Measurements from ENCODE around the gene PDRG1.
"Not testable (repeated sequence)": the region's sequence is repeated elsewhere in the genome, so short reads cannot be mapped to it uniquely, and the experiment has no call there.

Gene PDRG1

GRCh38 chr20:31925631-31926030, 26.2 kb downstream of the PDRG1 start:
- no peak for DNase-seq

DNA sequence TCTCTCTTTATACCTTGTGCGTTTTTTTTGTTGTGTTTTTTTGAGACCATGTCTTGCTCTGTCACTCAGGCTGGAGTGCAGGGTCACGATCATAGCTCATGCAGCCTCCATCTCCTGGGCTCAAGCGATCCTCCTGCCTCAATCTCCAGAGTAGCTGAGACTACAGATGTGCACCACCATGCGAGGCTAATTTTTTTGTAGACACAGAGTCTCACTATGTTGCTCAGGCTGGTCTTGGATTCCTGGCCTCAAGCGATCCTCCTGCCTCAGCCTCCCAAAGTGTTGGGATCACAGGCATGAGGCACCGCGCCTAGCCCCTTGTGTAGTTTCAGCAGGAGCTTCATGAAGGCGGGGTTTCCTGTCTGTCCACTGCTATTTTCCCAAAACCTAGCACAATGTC, 27.3 kb downstream of the PDRG1 start:
- DNase-seq, result no peak

DNA sequence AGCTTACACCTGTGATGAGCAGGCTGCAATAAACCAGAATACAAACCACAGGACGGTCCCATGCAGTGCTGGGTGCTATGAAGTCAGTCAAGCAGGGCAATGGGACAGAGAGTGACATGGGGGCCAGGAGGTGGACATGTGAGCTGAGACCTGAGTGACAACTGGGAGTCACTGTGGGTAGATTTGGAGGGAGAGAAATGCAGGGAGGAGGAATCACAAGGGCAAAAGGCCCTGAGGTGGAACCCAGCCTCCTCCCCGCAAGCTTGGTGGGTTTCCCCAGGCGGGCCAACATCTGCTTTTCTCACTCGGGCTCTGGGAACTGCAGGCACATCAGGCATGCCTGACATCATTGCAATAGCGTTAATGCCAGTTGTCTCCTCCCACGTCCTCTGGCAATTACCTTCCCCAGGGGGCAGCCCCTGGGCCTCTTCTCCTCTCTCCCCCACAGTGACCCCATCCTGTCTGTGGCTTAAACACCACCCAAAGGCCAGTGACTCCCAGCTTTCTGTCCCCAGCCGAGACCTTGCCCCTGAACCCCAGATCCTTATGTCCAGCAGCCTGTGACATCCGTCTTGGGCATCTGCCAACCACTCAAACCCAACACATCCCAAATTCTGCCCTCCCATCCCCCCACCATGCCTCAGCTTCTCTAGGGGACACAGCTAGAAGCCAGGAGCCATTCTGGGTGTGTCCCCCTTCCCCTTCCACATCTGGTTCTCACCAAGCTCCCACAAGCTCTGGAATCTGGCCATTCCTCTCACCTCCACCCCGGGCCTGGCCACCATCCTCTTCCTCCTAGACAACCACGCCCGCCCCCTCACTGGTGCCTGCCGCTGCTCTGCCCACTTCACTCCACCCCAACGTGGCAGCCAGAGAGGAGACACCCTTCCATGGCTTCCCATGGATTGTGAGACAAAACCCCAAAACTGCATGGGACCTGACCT, 28.2 kb downstream of the PDRG1 start:
- no peak for DNase-seq

DNA sequence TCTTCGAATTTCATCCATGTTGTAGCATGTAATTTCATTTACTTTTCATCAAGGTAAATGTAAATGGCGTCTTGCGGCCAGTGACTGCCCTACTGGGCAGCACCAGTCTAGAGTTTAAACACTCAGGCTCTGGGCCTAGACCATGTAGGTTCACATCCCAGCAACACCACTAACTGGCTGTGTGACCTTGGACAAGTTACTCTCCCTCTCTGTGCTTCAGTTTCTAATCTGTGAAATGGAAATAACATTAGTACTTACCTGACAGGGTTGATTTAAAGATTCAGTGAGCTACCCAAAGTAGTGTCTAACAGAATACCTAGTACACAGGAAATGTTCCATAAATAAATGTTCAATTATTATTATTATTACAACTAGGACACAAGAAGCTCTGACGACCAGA, 29.3 kb downstream of the PDRG1 start:
- no peak for DNase-seq

GRCh38 chr20:31922181-31922580, 29.7 kb downstream of the PDRG1 start:
- DNase-seq, result no peak

DNA sequence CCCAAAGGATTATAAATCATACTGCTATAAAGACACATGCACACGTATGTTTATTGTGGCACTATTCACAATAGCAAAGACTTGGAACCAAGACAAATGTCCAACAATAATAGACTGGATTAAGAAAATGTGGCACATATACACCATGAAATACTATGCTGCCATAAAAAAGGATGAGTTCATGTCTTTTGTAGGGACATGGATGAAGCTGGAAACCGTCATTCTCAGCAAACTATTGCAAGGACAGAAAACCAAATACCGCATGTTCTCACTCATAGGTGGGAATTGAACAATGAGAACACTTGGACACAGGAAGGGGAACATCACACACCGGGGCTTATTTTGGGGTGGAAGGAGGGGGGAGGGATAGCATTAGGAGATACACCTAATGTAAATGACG, 30.4 kb downstream of the PDRG1 start:
- not testable (repeated sequence) for DNase-seq

DNA sequence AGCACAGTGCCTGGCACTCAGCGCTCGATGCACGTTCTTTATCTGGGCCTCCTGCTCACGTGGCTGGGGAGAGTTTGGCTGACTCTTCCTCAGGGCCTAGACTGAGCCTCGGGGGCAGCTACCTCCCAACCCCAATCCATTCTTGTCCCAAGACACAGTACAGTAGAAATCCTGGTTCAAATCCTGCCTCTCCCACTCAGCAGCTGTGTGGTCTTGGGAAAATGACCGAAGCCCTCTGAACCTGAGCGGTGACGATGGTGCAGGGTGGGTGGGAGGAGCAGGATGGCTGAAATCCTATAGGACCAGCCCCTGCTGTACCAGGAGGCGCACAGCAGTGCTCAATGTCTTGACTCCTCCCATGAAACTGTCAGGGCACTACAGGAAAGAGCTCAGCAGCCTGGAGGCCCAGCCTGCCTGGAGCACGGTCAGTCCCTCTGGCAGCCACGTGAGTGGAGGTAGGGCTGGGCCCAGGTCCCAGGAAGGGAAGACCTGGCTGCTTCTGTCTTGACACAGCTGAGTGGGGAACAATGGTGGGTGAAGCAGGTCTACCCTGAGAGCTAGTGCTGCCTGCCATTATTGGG, 31.5 kb downstream of the PDRG1 start:
- no peak for DNase-seq

DNA sequence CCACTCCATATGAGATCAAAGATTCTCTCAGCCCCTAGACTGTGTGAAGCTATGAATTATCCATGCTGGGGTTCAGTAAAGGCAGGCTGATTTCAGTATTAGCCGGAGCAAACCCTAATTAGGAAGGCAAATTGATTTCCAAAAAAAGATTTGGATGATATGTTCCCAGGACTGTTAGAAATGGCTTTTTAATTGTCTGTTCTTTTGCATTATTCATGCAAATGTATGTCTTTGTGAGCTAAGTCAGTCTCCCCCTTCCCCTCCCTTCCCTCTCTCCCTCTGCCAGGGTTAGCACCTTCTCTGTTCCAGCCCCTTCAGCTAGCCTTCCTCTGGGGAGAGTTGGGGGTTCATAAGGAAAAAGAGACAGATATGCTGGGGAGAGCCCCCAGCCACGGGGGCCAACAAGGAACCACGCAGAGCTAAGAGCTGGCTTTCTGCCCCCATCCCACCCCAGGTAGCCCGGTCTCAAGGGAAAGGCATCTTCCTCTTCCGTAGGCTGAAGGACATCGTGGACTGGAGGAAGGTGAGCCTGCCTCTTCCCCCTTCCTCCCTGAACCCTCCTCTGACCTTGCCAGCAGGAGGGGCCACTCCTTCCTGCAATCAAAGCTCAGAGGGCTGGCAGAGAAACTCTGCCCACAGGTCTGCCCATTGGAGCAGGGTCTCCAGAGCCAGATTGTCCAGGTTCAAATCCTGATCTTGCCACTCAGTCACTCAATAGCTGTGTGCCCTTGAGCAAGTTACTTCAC, 32.3 kb downstream of the PDRG1 start:
- DNase-seq, result no peak

DNA sequence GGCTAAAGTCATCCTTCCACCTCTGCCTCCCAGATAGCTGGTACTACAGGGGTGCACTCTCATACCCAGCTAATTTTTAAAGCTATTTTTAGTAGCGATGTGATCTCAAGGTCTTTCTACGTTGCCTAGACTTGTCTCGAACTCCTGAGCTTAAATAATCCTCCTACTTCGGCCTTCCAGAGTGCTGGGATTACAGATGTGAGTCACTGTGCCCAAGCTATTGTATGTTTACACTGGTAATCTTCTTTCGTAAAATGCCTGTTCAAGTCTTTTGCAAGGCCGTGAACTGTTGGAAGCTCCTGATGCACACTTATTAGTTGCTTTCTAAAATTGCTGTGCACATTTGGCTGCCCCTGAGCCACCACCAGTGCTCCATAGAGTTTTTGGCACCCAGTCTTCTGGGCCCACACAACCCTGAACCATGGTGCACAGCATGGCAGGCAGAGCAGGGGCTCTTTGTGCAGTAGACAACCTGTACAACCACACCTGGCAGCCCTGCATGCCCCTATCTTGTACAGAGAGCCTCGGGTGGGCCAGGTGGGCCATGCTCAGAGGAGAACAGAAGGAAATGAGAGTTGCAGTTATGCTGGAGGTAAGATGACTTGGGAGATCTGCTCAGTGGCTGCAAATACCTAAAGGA, 33.3 kb downstream of the PDRG1 start:
- no peak for DNase-seq

- DNase-seq, result peak; percentile 21 to 23
Measured at GRCh38 chr20:31917962-31918412, 33.9 kb downstream of the PDRG1 start.

DNA sequence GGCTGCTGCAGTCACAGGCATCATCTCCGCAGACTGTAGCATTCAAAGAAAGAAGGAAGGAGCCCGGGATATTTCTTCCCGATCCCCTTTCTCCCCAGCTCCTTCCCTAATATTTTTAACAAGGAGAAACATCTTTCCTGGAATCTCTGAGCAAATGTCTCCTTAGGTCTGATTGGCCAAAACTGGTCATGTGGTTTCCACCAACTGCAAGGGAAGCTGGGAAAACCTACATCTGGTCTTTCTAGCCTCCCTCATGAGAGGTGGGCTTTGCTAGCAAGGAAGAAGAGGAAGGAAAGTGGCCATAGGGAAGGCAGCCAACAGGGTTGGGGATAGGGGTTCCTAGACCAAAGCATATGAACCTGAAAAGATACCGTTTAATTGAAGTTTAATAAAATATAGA, 35.1 kb downstream of the PDRG1 start:
- DNase-seq, result no peak

- no peak for DNase-seq
Measured at GRCh38 chr20:31915491-31916280, 36.2 kb downstream of the PDRG1 start.

DNA sequence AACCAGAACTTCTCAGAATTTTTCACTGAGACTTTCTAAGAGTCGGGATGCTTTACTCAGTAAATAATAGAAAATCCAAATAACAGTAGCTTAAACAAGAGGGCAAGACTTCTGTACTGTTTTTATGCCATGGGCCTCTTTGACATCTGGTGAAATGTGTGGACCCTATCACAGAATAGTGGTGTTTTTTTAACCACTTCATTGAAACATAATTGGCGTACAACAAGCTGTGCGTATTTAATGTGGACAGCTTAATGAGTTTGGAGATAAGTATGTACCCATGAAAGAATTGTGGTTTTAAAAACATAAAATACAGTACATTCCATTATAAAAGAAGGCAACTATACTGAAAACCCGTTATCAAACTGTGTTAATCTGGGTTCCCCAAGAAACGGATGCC, 37.7 kb downstream of the PDRG1 start:
- no peak for DNase-seq

DNA sequence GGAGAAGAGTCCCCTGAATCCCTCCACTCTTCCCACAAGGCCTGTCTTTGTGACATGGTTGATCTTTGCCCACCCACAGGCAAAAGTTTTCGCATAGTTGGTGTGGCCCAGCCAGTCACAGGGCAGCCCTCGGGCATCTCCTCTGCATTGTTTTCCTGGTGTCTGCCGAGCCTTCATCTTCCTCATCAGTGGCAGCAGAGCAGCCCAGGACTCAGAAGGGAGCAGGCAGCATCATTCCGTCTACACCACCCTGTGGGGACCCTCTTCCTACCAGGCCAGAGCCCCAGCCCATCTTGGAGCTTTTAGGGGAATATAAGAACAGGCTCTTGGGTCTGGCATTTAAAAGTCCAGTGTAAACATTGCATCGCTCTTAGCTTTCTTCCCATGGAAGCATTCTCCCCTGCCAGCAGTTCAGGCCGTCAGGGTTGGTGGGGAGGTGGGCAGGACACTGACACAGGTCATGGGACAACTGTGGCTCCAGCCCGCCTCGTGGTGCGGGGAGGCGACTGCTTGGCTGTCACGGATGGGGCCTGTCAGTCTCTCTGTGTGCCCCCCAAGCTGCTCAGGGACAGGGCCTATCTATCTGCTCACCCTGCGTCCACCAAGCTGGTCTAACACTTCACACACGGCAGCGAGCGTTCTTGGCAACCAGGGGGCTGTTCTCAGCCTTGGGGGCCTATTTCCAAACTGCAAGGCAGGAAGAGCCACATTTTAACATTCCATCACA, 38.3 kb downstream of the PDRG1 start:
- no peak for DNase-seq

- no peak for DNase-seq
Measured at GRCh38 chr20:31910071-31910803, 41.6 kb downstream of the PDRG1 start.

- no peak for DNase-seq
Measured at GRCh38 chr20:31909253-31910070, 42.4 kb downstream of the PDRG1 start.

DNA sequence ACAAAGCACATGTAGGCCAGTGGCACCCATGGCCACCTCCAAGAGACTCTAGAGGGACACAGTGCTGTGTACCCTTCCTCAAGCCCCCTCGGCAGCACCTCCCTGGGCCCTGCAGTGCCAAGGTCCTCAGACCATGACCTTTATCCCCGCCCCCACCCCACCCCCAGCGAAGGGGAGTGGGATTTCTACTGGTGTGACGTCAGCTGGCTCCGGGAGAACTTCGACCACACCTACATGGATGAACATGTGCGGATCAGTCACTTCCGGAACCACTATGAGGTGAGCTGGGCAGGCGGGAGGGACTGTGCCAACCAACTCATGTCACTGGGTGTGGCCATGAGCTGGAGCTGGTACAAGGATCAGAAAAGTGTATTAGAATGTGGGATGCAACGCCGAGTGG, 43.4 kb downstream of the PDRG1 start:
- no peak for DNase-seq

GRCh38 chr20:31908016-31908415, 43.8 kb downstream of the PDRG1 start:
- DNase-seq, result no peak

GRCh38 chr20:31907046-31907445, 44.8 kb downstream of the PDRG1 start:
- no peak for DNase-seq

- DNase-seq, result no peak
Measured at GRCh38 chr20:31906001-31906400, 45.8 kb downstream of the PDRG1 start.
